ENCODE measurements around the gene GALNT2. TPM values are rescaled to one million over a fixed set of nuclear protein-coding genes. Genes with fewer than 3 reads are reported as not detected.

GALNT2 gene
- total and polyA plus RNA-seq, 9 of the 15 experiments (the other 6 are each of a cell fraction or from before 2014, with no cell fraction given) = 1.6 to 106 (median 51.9) TPM

- TF ChIP-seq NR0B1 (IDR thresholded peaks at IDR 0.05; ENCODE audit: partially characterized antibody) (no peak), DNMT1 (IDR thresholded peaks at IDR 0.05) (no peak), ZNF668 (CRISPR knock-in tag; IDR thresholded peaks at IDR 0.05) (peak; percentile 77), BHLHE40 (IDR thresholded peaks at IDR 0.05; ENCODE audit: low read length) (peak; percentile 76), KDM2B (CRISPR knock-in tag; IDR thresholded peaks at IDR 0.05) (no peak), ZNF253 (CRISPR knock-in tag; conservative IDR thresholded peaks at IDR 0.05) (no peak), CREB3 (tag; conservative IDR thresholded peaks at IDR 0.05; ENCODE audit: low read depth) (no peak), GTF2B (IDR thresholded peaks at IDR 0.05; ENCODE audit: extremely low read depth, insufficient read length) (no peak), ARID1B (IDR thresholded peaks at IDR 0.05) (peak; percentile 15; the same call in 1 of the 2 replicates), NCOA4 (IDR thresholded peaks at IDR 0.05; ENCODE audit: partially characterized antibody) (no peak), NONO (IDR thresholded peaks at IDR 0.05; ENCODE audit: low read depth in 2 of 2, low read length in 1 of 2) (no peak), NR2F6 (CRISPR knock-in tag; IDR thresholded peaks at IDR 0.05) (no peak), PYGO2 (tag; IDR thresholded peaks at IDR 0.05) (no peak), ZNF274 (IDR thresholded peaks at IDR 0.05; ENCODE audit: borderline replicate concordance, low read depth, low read length) (no peak)
- TF ChIP-seq, protein P1, sequence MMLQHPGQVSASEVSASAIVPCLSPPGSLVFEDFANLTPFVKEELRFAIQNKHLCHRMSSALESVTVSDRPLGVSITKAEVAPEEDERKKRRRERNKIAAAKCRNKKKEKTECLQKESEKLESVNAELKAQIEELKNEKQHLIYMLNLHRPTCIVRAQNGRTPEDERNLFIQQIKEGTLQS (IDR thresholded peaks at IDR 0.05) = no peak
- TF ChIP-seq, protein P1 (CRISPR knock-in tag; conservative IDR thresholded peaks at IDR 0.05) = no peak
- TF ChIP-seq, protein P2, sequence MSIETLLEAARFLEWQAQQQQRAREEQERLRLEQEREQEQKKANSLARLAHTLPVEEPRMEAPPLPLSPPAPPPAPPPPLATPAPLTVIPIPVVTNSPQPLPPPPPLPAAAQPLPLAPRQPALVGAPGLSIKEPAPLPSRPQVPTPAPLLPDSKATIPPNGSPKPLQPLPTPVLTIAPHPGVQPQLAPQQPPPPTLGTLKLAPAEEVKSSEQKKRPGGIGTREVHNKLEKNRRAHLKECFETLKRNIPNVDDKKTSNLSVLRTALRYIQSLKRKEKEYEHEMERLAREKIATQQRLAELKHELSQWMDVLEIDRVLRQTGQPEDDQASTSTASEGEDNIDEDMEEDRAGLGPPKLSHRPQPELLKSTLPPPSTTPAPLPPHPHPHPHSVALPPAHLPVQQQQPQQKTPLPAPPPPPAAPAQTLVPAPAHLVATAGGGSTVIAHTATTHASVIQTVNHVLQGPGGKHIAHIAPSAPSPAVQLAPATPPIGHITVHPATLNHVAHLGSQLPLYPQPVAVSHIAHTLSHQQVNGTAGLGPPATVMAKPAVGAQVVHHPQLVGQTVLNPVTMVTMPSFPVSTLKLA (conservative IDR thresholded peaks at IDR 0.05) = peak; percentile 60 to 67; a peak in 3 of 4 replicates
- TF ChIP-seq, protein P3, sequence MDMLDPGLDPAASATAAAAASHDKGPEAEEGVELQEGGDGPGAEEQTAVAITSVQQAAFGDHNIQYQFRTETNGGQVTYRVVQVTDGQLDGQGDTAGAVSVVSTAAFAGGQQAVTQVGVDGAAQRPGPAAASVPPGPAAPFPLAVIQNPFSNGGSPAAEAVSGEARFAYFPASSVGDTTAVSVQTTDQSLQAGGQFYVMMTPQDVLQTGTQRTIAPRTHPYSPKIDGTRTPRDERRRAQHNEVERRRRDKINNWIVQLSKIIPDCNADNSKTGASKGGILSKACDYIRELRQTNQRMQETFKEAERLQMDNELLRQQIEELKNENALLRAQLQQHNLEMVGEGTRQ (CRISPR knock-in tag; IDR thresholded peaks at IDR 0.05) = peak; percentile 73
- TF ChIP-seq, protein P4, sequence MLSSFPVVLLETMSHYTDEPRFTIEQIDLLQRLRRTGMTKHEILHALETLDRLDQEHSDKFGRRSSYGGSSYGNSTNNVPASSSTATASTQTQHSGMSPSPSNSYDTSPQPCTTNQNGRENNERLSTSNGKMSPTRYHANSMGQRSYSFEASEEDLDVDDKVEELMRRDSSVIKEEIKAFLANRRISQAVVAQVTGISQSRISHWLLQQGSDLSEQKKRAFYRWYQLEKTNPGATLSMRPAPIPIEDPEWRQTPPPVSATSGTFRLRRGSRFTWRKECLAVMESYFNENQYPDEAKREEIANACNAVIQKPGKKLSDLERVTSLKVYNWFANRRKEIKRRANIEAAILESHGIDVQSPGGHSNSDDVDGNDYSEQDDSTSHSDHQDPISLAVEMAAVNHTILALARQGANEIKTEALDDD (IDR thresholded peaks at IDR 0.05) = 0 out of 2 replicates have a peak, but pooled peaks have one; percentile 23
Measured at GRCh38 chr1:230123280-230124185, 56.5 kb downstream of the GALNT2 start (continued).

All from K562 (cell line).